Neural cell (in vitro differentiated cells): ENCODE results near the gene RCVRN. TPM values are rescaled to one million over a fixed set of nuclear protein-coding genes. Genes with fewer than 3 reads are reported as not detected.

Source experiments
- H2AFZ ChIP-seq: fragments of 200-600, 300-800 bp; sonication (generic), shearing (Covaris generic); 2 replicates; pipeline ENCODE4 v1.6.0; 2014; ENCODE audit warnings: low read depth, mild to moderate bottlenecking, antibody characterized with exemption, low read length, moderate library complexity
- H3F3A ChIP-seq: fragments of 200-600 bp; shearing (Covaris generic); 2 replicates; pipeline ENCODE4 v1.6.1; 2016; ENCODE audit warnings: mild to moderate bottlenecking, moderate library complexity, mixed read lengths, antibody characterized with exemption, low read length; ENCODE audit not compliant: insufficient read depth, poor library complexity, severe bottlenecking
- H3K27ac ChIP-seq: fragments of 200-600, 300-800 bp; sonication (generic), shearing (Covaris generic); 2 replicates; pipeline ENCODE4 v1.5.1; 2014; ENCODE audit warnings: mild to moderate bottlenecking, low read length, moderate library complexity
- H3K27me3 ChIP-seq: fragments of 300-800, 200-600 bp; sonication (generic), shearing (Covaris generic); 2 replicates; pipeline ENCODE4 v1.6.0; 2014; ENCODE audit warnings: mild to moderate bottlenecking, low read depth, low read length, moderate library complexity; ENCODE audit not compliant: insufficient read depth
- H3K36me3 ChIP-seq: fragments of 300-800, 200-600 bp; sonication (generic), shearing (Covaris generic); 2 replicates; pipeline ENCODE4 v1.5.1; 2014; ENCODE audit warnings: mild to moderate bottlenecking, antibody characterized with exemption, low read length, moderate library complexity; ENCODE audit not compliant: insufficient read depth
- H3K4me2 ChIP-seq: fragments of 300-800, 200-600 bp; sonication (generic), shearing (Covaris generic); 2 replicates; pipeline ENCODE4 v1.6.0; 2014; ENCODE audit warnings: mild to moderate bottlenecking, low read length
- H3K4me3 ChIP-seq: fragments of 300-800, 200-600 bp; sonication (generic), shearing (Covaris generic); 2 replicates; pipeline ENCODE4 v1.5.1; 2014; ENCODE audit warnings: mild to moderate bottlenecking, low read length, moderate library complexity
- H3K79me2 ChIP-seq: fragments of 200-600 bp; shearing (Covaris generic); replicated peaks from 2 replicates; pipeline ENCODE4 v1.6.0; 2014; ENCODE audit warnings: mild to moderate bottlenecking, low read length, moderate library complexity; ENCODE audit not compliant: insufficient read depth
- H3K9ac ChIP-seq: fragments of 300-800, 200-600 bp; sonication (generic), shearing (Covaris generic); 2 replicates; pipeline ENCODE4 v1.6.1; 2016; ENCODE audit warnings: mild to moderate bottlenecking, low read length, mixed read lengths
- H3K9me2 ChIP-seq: fragments of 200-600 bp; shearing (Covaris generic); 2 replicates; pipeline ENCODE4 v1.6.1; 2016; ENCODE audit warnings: mild to moderate bottlenecking, low read length, mixed read lengths; ENCODE audit not compliant: insufficient read depth
- H3K9me3 ChIP-seq: fragments of 200-600, 300-800 bp; sonication (generic), shearing (Covaris generic); 2 replicates; pipeline ENCODE4 v1.6.1; 2016; ENCODE audit warnings: mild to moderate bottlenecking, mixed run types, low read length, moderate library complexity, mixed read lengths
- H4K20me1 ChIP-seq: fragments of 200-600 bp; shearing (Covaris generic); 2 replicates; pipeline ENCODE4 v1.6.1; 2016; ENCODE audit warnings: mild to moderate bottlenecking, mixed run types; ENCODE audit not compliant: insufficient read depth
- CTCF ChIP-seq: fragments of 450-650 bp; IDR thresholded peaks from 2 replicates; pipeline ENCODE4 v1.5.1; 2014; ENCODE audit warnings: antibody characterized with exemption, mild to moderate bottlenecking, moderate library complexity; ENCODE audit not compliant: poor library complexity, severe bottlenecking
- EP300 ChIP-seq: fragments of 450-650 bp; conservative IDR thresholded peaks from 2 replicates; pipeline ENCODE4 v1.6.1; 2014; ENCODE audit warnings: antibody characterized with exemption, mild to moderate bottlenecking, moderate library complexity; ENCODE audit not compliant: poor library complexity, severe bottlenecking
- EZH2 ChIP-seq: fragments of 200-600, 300-800 bp; shearing (Covaris generic), sonication (generic); IDR thresholded peaks from 2 replicates; pipeline ENCODE4 v1.6.1; 2014; ENCODE audit warnings: antibody characterized with exemption, low read length, borderline replicate concordance, mild to moderate bottlenecking; ENCODE audit not compliant: insufficient read depth, poor library complexity, severe bottlenecking
- MXI1 ChIP-seq: fragments of 450-650 bp; conservative IDR thresholded peaks from 2 replicates; pipeline ENCODE4 v1.6.1; 2014; ENCODE audit warnings: antibody characterized with exemption, mild to moderate bottlenecking; ENCODE audit not compliant: poor library complexity, severe bottlenecking
- POLR2AphosphoS5 ChIP-seq: IDR thresholded peaks from 2 replicates; pipeline ENCODE4 v1.6.1; 2012
- RAD21 ChIP-seq: fragments of 450-650 bp; conservative IDR thresholded peaks from 2 replicates; pipeline ENCODE4 v1.6.1; 2014; ENCODE audit warnings: antibody characterized with exemption, mild to moderate bottlenecking, moderate library complexity
- REST ChIP-seq: IDR thresholded peaks from 2 replicates; pipeline ENCODE4 v1.6.1; 2012; ENCODE audit warnings: borderline replicate concordance
- SMC3 ChIP-seq: fragments of 450-650 bp; conservative IDR thresholded peaks from 2 replicates; pipeline ENCODE4 v1.6.1; 2014; ENCODE audit warnings: antibody characterized with exemption, mild to moderate bottlenecking, moderate library complexity; ENCODE audit not compliant: poor library complexity
- TAF1 ChIP-seq: IDR thresholded peaks from 2 replicates; pipeline ENCODE4 v1.6.1; 2012; ENCODE audit warnings: low read depth
- polyA minus RNA-seq: library from RNA; depleted of rRNA, polyadenylated mRNA; stranded (reverse); fragments of >200 nt; gene quantifications from 2 replicates; pipeline ENCODE4 v1.2.3, GENCODE V29; 2014
- polyA plus RNA-seq: library from polyadenylated mRNA; depleted of rRNA; stranded (reverse); fragments of >200 nt; gene quantifications from 2 replicates; pipeline ENCODE4 v1.2.3, GENCODE V29; 2014

RCVRN gene
- polyA plus RNA-seq (0.12 and 1.1 TPM in 2 replicates), polyA minus RNA-seq (0.93 and 1.2 TPM in 2 replicates)

GRCh38 chr17:9905078-9905415, at the start of gene RCVRN:
Gene RCVRN, minus strand, starts transcription at chr17:9905271. Its CDS starts 91 bp downstream, at chr17:9905180.
- Histone ChIP-seq H3K4me3 (no peak within 1 kb of the TSS), H2AFZ (no peak within 1 kb of the TSS)

GRCh38 chr17:9953492-9953891, 48.4 kb upstream of the RCVRN start:
- Histone ChIP-seq H3K9me3 (no peaks in the 10 kb centered on the region), H3K9me2 (no peaks in the 10 kb centered on the region), H3K4me2 (no peak overlapping the region), H3K27me3 (no peaks in the 10 kb centered on the region), H4K20me1 (no peaks in the 10 kb centered on the region), H3F3A (no peaks in the 10 kb centered on the region), H3K27ac (no peak overlapping the region), H3K9ac (no peak overlapping the region), H3K36me3 (no peaks in the 10 kb centered on the region), H3K79me2 (no peaks in the 10 kb centered on the region), H2AFZ (no peak overlapping the region), H3K4me3 (no peak overlapping the region)
- TF ChIP-seq REST, result no peak
- no peak for TF ChIP-seq POLR2AphosphoS5
- no peak for TF ChIP-seq CTCF
- no peak for TF ChIP-seq MXI1
- no peak for TF ChIP-seq TAF1
- no peak for TF ChIP-seq EP300
- no peak for TF ChIP-seq SMC3

More at GRCh38 chr17:9905078-9905415, at the start of gene RCVRN:
- no peaks in the 10 kb centered on the region for H3K79me2 ChIP-seq
- no peak within 1 kb of the TSS for H3K27ac ChIP-seq
- no peak for TF ChIP-seq EZH2
- TF ChIP-seq RAD21, result no peak
- TF ChIP-seq REST, result no peak
- no peak for TF ChIP-seq SMC3
- TF ChIP-seq TAF1, result no peak
- TF ChIP-seq EP300, result no peak
- TF ChIP-seq MXI1, result no peak
- no peak for TF ChIP-seq CTCF
- TF ChIP-seq POLR2AphosphoS5, result no peak
- no peaks in the 10 kb centered on the region for H3K9me3 ChIP-seq
- H4K20me1 ChIP-seq, result no peaks in the 10 kb centered on the region
- no peaks in the 10 kb centered on the region for H3K27me3 ChIP-seq
- H3K4me2 ChIP-seq, result no peak within 1 kb of the TSS
- no peaks in the 10 kb centered on the region for H3K36me3 ChIP-seq
- no peaks in the 10 kb centered on the region for H3K9me2 ChIP-seq
- no peaks in the 10 kb centered on the region for H3F3A ChIP-seq
- H3K9ac ChIP-seq, result no peak within 1 kb of the TSS
